ENCODE results near the gene MAOB.

The MAOB gene

DNA sequence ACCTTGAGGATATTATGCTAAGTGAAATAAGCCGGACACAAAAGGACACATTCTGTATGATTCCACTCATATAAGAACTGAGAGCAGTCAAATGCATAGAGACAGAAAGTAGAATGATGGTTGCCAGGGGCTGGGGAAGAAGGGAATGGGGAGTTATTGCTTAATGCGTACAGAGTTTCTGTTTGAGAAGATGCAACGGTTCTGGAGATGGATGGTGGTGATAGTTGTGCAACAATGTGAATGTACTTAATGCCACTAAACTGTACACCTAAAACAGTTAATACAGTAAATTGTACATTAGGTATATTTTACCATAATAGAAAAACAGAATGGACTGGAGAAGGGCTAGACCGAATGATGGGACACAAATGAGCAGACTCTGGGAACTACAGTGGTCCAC, 15.8 kb downstream of the MAOB start:
- H3K27ac ChIP-seq (replicated peaks): no peak overlapping the region
- TF ChIP-seq GABPA (IDR thresholded peaks at IDR 0.05; ENCODE audit: low read depth) (no peak), SPI1 (IDR thresholded peaks at IDR 0.05; ENCODE audit: borderline replicate concordance, low read depth) (no peak), CTCF (IDR thresholded peaks at IDR 0.05; ENCODE audit: insufficient read depth, low read length) (no peak), POLR2AphosphoS5 (IDR thresholded peaks at IDR 0.05; ENCODE audit: low read depth) (no peak)
- TF ChIP-seq, protein P1, sequence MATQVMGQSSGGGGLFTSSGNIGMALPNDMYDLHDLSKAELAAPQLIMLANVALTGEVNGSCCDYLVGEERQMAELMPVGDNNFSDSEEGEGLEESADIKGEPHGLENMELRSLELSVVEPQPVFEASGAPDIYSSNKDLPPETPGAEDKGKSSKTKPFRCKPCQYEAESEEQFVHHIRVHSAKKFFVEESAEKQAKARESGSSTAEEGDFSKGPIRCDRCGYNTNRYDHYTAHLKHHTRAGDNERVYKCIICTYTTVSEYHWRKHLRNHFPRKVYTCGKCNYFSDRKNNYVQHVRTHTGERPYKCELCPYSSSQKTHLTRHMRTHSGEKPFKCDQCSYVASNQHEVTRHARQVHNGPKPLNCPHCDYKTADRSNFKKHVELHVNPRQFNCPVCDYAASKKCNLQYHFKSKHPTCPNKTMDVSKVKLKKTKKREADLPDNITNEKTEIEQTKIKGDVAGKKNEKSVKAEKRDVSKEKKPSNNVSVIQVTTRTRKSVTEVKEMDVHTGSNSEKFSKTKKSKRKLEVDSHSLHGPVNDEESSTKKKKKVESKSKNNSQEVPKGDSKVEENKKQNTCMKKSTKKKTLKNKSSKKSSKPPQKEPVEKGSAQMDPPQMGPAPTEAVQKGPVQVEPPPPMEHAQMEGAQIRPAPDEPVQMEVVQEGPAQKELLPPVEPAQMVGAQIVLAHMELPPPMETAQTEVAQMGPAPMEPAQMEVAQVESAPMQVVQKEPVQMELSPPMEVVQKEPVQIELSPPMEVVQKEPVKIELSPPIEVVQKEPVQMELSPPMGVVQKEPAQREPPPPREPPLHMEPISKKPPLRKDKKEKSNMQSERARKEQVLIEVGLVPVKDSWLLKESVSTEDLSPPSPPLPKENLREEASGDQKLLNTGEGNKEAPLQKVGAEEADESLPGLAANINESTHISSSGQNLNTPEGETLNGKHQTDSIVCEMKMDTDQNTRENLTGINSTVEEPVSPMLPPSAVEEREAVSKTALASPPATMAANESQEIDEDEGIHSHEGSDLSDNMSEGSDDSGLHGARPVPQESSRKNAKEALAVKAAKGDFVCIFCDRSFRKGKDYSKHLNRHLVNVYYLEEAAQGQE (IDR thresholded peaks at IDR 0.05; ENCODE audit: insufficient replicate concordance, low read depth): no peak
- no peak for DNase-seq (ENCODE audit: low read depth in 1 of 2, low spot score in 1 of 2)
- no peaks in the 10 kb centered on the region for H3K27me3 ChIP-seq (ENCODE audit: insufficient read depth, poor library complexity, severe bottlenecking)
- no peak overlapping the region for H3K4me3 ChIP-seq (replicated peaks; ENCODE audit: insufficient read depth, low read length)

GRCh38 chrX:43865791-43866190, 16.5 kb downstream of the MAOB start:
- no peak for DNase-seq (ENCODE audit: low read depth in 1 of 2, low spot score in 1 of 2)
- Histone ChIP-seq H3K27ac (replicated peaks) (no peak overlapping the region), H3K27me3 (ENCODE audit: insufficient read depth, poor library complexity, severe bottlenecking) (no peaks in the 10 kb centered on the region), H3K4me3 (replicated peaks; ENCODE audit: insufficient read depth, low read length) (no peak overlapping the region)
- TF ChIP-seq POLR2AphosphoS5 (IDR thresholded peaks at IDR 0.05; ENCODE audit: low read depth): no peak
- no peak for TF ChIP-seq SPI1 (IDR thresholded peaks at IDR 0.05; ENCODE audit: borderline replicate concordance, low read depth)

DNA sequence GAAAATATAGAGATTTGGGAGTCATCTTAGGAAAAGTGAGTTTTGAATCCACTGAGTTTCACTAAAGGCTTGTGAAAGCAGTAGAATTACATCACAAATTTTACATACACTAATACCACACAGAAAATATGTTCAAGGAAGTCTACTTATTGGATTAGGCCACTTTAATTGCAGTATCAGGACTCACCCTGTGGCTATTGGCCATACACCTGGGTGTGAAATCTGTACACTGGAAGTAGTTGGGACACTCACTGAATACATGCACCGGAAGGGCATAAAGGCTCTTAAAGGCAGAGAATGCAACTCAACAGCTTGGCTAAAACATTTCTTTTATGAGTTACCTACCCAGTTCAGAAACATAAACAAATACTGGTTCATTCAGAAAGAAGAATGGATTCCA, 19.8 kb downstream of the MAOB start:
- no peak overlapping the region for H3K4me3 ChIP-seq (replicated peaks; ENCODE audit: insufficient read depth, low read length)
- DNase-seq (ENCODE audit: low read depth in 1 of 2, low spot score in 1 of 2): no peak

More for the DNA sequence above, 19.8 kb downstream of the MAOB start:
- no peaks in the 10 kb centered on the region for H3K27me3 ChIP-seq (ENCODE audit: insufficient read depth, poor library complexity, severe bottlenecking)
- H3K27ac ChIP-seq (replicated peaks): no peak overlapping the region
- TF ChIP-seq POLR2AphosphoS5 (IDR thresholded peaks at IDR 0.05; ENCODE audit: low read depth) (no peak), SPI1 (IDR thresholded peaks at IDR 0.05; ENCODE audit: borderline replicate concordance, low read depth) (no peak), CTCF (IDR thresholded peaks at IDR 0.05; ENCODE audit: insufficient read depth, low read length) (no peak), GABPA (IDR thresholded peaks at IDR 0.05; ENCODE audit: low read depth) (no peak)
- TF ChIP-seq, protein P1 (IDR thresholded peaks at IDR 0.05; ENCODE audit: insufficient replicate concordance, low read depth): no peak
